K562 (cell line): ENCODE results near the gene DNAJC13. TPM values are rescaled to one million over a fixed set of nuclear protein-coding genes. Genes with fewer than 3 reads are reported as not detected.

Source experiments
- GMEB1 ChIP-seq: fragments of 250-450 bp; sonication (Bioruptor Pico); IDR thresholded peaks from 2 replicates; pipeline ENCODE4 v1.4.0; 2020; ENCODE audit warnings: mild to moderate bottlenecking
- KDM5B ChIP-seq: fragments of 200-600 bp; sonication (generic); IDR thresholded peaks from 2 replicates; pipeline ENCODE4 v1.6.1; 2012; ENCODE audit warnings: low read depth, mild to moderate bottlenecking, moderate library complexity, low read length, control low read depth, inconsistent platforms; ENCODE audit not compliant: insufficient replicate concordance
- NEUROD1 ChIP-seq: fragments of 150-350 bp; IDR thresholded peaks from 2 replicates; pipeline ENCODE4 v1.6.1; 2014; ENCODE audit warnings: borderline replicate concordance, low read length, low read depth; ENCODE audit not compliant: partially characterized antibody
- ZNF232 ChIP-seq: sonication (generic); formaldehyde crosslinking; IDR thresholded peaks from 2 replicates; pipeline ENCODE4 v1.8.0; 2022; ENCODE audit warnings: mild to moderate bottlenecking, missing genetic modification reagents
- polyA plus RNA-seq, 8 experiments: library from polyadenylated mRNA; depleted of rRNA in 4 of 8; stranded (reverse) in 5 of 8; unstranded in 3 of 8; fragments of >200 nt; fragmentation: Nextera tagmentation in 2 of 8; fragmentation: Illumina TruSeq in 1 of 8; extraction: Ambion mirVana in 2 of 8; extraction: Trizol in 1 of 8; gene quantifications; 2 replicates each; pipeline versions ENCODE4 v1.2.1 to v1.2.3, GENCODE V29; 2011 to 2014; ENCODE audit warnings: inconsistent platforms in 1 of 8, missing spikeins in 1 of 8
- total RNA-seq, 7 experiments: library from RNA; depleted of rRNA in 6 of 7; stranded (reverse); fragments of >200 nt in 6 of 7; fragmentation: Illumina TruSeq in 2 of 7; extraction: Trizol in 2 of 7; gene quantifications; 2 replicates each; pipeline versions ENCODE4 v1.2.1 to v1.2.3, GENCODE V29; 2011 to 2021; ENCODE audit warnings: low replicate concordance in 1 of 7
- TF ChIP-seq, protein P1 (sequence below): fragments of 150-350 bp; conservative IDR thresholded peaks from 2 replicates; pipeline ENCODE4 v1.6.1; 2014; ENCODE audit warnings: low read length
- TF ChIP-seq, protein P2 (sequence below): sonication (generic); formaldehyde crosslinking; IDR thresholded peaks from 2 replicates; pipeline ENCODE4 v1.8.1; 2023; ENCODE audit warnings: mild to moderate bottlenecking, missing genetic modification reagents

The DNAJC13 gene
- total and polyA plus RNA-seq, 9 of the 15 experiments (the other 6 are each of a cell fraction or from before 2014, with no cell fraction given) = 2.9 to 17.1 (median 10.2) TPM

DNA sequence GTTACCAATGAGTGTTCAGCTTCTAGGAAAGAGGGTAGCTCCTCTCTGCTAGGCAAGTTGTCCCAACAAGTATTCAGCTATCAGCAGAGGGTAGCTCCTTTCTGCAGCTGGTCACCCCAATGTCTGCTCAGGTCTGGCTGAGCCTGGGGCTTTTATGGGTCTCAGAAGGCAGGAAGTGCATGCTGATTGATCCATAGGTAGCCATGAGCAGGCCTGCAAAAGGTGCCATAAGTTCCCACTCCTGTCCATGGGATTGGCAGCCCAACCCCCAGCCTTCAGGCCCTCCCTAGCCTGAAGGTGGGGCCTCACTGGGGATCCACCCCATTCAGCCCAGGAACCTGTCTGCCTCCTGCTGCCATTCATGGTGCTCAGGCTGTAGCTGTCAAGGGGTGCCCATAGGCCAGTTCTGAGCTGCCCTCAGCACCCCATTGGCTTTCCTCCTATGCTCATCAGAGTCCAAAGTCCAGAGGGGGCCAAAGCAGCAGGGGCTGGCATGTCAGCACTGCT lies 34.6 kb upstream of the DNAJC13 start (continued):
- TF ChIP-seq, protein P1, sequence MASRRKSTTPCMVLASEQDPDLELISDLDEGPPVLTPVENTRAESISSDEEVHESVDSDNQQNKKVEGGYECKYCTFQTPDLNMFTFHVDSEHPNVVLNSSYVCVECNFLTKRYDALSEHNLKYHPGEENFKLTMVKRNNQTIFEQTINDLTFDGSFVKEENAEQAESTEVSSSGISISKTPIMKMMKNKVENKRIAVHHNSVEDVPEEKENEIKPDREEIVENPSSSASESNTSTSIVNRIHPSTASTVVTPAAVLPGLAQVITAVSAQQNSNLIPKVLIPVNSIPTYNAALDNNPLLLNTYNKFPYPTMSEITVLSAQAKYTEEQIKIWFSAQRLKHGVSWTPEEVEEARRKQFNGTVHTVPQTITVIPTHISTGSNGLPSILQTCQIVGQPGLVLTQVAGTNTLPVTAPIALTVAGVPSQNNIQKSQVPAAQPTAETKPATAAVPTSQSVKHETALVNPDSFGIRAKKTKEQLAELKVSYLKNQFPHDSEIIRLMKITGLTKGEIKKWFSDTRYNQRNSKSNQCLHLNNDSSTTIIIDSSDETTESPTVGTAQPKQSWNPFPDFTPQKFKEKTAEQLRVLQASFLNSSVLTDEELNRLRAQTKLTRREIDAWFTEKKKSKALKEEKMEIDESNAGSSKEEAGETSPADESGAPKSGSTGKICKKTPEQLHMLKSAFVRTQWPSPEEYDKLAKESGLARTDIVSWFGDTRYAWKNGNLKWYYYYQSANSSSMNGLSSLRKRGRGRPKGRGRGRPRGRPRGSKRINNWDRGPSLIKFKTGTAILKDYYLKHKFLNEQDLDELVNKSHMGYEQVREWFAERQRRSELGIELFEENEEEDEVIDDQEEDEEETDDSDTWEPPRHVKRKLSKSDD = no peak
- TF ChIP-seq KDM5B = no peak
- no peak for TF ChIP-seq ZNF232 (CRISPR knock-in tag)
- no peak for TF ChIP-seq GMEB1 (CRISPR knock-in tag)
- TF ChIP-seq, protein P2, sequence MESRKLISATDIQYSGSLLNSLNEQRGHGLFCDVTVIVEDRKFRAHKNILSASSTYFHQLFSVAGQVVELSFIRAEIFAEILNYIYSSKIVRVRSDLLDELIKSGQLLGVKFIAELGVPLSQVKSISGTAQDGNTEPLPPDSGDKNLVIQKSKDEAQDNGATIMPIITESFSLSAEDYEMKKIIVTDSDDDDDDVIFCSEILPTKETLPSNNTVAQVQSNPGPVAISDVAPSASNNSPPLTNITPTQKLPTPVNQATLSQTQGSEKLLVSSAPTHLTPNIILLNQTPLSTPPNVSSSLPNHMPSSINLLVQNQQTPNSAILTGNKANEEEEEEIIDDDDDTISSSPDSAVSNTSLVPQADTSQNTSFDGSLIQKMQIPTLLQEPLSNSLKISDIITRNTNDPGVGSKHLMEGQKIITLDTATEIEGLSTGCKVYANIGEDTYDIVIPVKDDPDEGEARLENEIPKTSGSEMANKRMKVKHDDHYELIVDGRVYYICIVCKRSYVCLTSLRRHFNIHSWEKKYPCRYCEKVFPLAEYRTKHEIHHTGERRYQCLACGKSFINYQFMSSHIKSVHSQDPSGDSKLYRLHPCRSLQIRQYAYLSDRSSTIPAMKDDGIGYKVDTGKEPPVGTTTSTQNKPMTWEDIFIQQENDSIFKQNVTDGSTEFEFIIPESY (CRISPR knock-in tag) = no peak
- TF ChIP-seq NEUROD1 = no peak
- TF ChIP-seq, all 486 proteins: peak for 0
